ENCODE measurements around the gene ASB9.
"Not testable (repeated sequence)": the region's sequence is repeated elsewhere in the genome, so short reads cannot be mapped to it uniquely, and the experiment has no call there.

Gene ASB9

DNA sequence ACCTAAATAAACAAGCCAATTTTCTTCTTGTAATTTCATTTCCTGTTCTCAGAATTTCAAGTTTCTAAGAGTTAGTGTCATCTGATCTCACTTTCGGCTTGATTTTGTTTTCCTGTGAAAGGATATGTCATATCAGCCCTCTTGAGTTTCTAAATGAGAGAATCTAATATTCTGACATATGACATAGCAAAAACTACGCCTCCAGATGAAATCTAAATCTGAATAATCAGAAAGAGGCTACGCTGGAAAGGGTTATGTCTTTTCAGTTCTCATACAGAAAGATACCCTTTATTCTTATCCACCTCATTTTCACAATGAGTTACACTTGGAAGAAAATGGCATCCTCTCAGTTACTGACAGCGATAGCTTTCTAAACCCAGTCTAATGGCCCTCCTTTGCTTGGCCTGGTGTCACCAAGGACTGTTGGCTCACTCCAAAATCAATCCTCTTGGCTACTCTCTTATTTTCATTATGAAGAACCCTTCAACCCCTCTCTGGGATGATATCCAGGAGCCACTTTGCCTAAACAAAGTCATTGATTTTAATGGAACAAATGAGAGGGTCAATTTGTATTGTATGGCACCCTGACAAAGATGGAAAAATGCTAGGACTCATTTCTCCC is 65.6 kb downstream of the ASB9 start:
- no peak overlapping the region for H2AFZ ChIP-seq (ENCODE audit: low read depth, low read length)
- TF ChIP-seq EZH2phosphoT487 (IDR thresholded peaks at IDR 0.05; ENCODE audit: low read depth) = no peak
- TF ChIP-seq, protein P1, sequence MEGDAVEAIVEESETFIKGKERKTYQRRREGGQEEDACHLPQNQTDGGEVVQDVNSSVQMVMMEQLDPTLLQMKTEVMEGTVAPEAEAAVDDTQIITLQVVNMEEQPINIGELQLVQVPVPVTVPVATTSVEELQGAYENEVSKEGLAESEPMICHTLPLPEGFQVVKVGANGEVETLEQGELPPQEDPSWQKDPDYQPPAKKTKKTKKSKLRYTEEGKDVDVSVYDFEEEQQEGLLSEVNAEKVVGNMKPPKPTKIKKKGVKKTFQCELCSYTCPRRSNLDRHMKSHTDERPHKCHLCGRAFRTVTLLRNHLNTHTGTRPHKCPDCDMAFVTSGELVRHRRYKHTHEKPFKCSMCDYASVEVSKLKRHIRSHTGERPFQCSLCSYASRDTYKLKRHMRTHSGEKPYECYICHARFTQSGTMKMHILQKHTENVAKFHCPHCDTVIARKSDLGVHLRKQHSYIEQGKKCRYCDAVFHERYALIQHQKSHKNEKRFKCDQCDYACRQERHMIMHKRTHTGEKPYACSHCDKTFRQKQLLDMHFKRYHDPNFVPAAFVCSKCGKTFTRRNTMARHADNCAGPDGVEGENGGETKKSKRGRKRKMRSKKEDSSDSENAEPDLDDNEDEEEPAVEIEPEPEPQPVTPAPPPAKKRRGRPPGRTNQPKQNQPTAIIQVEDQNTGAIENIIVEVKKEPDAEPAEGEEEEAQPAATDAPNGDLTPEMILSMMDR (IDR thresholded peaks at IDR 0.05; ENCODE audit: low read depth, low read length) = no peak
- no peaks in the 10 kb centered on the region for H3K27me3 ChIP-seq (ENCODE audit: low read depth, low read length)
- no peaks in the 10 kb centered on the region for H3K36me3 ChIP-seq (replicated peaks; ENCODE audit: low read depth, low read length)
- peak overlapping the region; percentile 66; the same call in 1 of the 2 replicates for H3K9ac ChIP-seq (ENCODE audit: low read length)
- peaks cover 65% of the 10 kb centered on the region for H3K4me1 ChIP-seq (ENCODE audit: low read length)
- H3K9me3 ChIP-seq (ENCODE audit: insufficient read depth, low read length) = no peaks in the 10 kb centered on the region
- no peaks in the 10 kb centered on the region for H4K20me1 ChIP-seq (ENCODE audit: insufficient read depth, low read length)
- H3K27ac ChIP-seq (ENCODE audit: low read length) = peak overlapping the region; percentile 100
- peak overlapping the region; percentile 77 for H3K4me2 ChIP-seq (ENCODE audit: low read length)
- H3K79me2 ChIP-seq (ENCODE audit: low read length) = no peaks in the 10 kb centered on the region
- H3K4me3 ChIP-seq (ENCODE audit: low read length) = peak overlapping the region; percentile 58

DNA sequence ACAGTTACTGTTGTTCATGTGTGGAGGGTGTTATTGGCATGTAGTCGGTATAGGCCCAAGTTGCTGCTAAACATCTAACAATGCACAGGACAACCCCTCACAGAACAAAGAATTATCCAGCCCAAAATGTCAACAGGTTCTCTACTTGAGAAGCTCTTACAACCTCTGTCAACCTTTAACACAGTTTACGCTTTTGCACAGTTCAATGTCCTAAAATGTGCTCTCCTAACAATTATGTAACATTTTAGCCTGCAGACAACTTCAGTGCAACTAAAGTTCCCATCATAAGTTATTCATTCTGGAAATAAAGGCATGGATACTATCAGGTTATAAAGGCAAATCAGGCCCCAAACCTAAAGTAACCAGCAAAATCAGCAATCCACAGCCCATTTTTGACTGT is 66.2 kb downstream of the ASB9 start:
- peak overlapping the region; percentile 47; the same call in 1 of the 2 replicates for H3K9ac ChIP-seq (ENCODE audit: low read length)
- H3K27ac ChIP-seq (ENCODE audit: low read length) = peak overlapping the region; percentile 100
- H3K4me3 ChIP-seq (ENCODE audit: low read length) = peak overlapping the region; percentile 31; the same call in 1 of the 2 replicates
- H3K9me3 ChIP-seq (ENCODE audit: insufficient read depth, low read length) = no peaks in the 10 kb centered on the region
- no peaks in the 10 kb centered on the region for H3K27me3 ChIP-seq (ENCODE audit: low read depth, low read length)
- H3K79me2 ChIP-seq (ENCODE audit: low read length) = no peaks in the 10 kb centered on the region
- peak overlapping the region; percentile 77 for H3K4me2 ChIP-seq (ENCODE audit: low read length)
- no peak overlapping the region for H2AFZ ChIP-seq (ENCODE audit: low read depth, low read length)
- TF ChIP-seq, protein P1 (IDR thresholded peaks at IDR 0.05; ENCODE audit: low read depth, low read length) = no peak
- TF ChIP-seq EZH2phosphoT487 (IDR thresholded peaks at IDR 0.05; ENCODE audit: low read depth) = no peak
- peaks cover 70% of the 10 kb centered on the region for H3K4me1 ChIP-seq (ENCODE audit: low read length)
- no peaks in the 10 kb centered on the region for H3K36me3 ChIP-seq (replicated peaks; ENCODE audit: low read depth, low read length)
- no peaks in the 10 kb centered on the region for H4K20me1 ChIP-seq (ENCODE audit: insufficient read depth, low read length)

DNA sequence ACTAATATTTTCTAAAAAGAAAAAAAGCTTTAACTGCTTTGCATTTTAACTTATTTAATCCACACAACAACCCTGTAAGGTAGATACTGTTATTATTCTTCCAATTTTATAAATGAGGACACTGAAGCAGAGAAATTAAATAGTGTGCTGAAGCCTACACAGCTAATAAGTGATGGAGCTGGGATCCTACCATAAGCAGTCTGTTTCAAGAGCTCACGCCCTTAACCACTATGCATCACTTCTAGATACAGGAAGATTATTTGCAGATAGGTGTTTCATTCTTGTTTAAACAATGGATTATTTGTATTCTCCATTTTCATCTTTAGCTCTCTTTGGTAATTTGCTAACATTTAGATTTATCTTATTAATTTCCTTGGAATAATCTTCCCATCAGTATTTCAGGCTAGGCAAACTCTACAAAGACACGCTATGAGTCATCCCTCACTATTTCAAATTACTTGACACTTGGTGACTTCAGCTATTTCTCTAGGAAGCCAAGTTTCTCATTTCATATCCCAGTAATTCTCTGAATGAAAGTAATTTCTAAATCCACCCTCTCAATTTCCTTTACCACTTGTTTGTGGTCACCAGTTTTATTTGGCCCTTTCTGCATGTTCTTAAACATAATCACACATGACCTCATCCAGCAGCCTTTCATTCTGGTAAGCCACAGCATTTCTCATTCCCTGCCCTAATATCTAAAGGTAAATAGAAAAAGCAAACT is 67.3 kb downstream of the ASB9 start:
- H4K20me1 ChIP-seq (ENCODE audit: insufficient read depth, low read length) = no peaks in the 10 kb centered on the region
- peaks cover 4% of the 10 kb centered on the region; the same call in 1 of the 2 replicates for H3K79me2 ChIP-seq (ENCODE audit: low read length)
- no peaks in the 10 kb centered on the region for H3K36me3 ChIP-seq (replicated peaks; ENCODE audit: low read depth, low read length)
- H3K27ac ChIP-seq (ENCODE audit: low read length) = peak overlapping the region; percentile 100
- H3K9ac ChIP-seq (ENCODE audit: low read length) = peak overlapping the region; percentile 47; the same call in 1 of the 2 replicates
- TF ChIP-seq, protein P1 (IDR thresholded peaks at IDR 0.05; ENCODE audit: low read depth, low read length) = no peak
- no peak for TF ChIP-seq EZH2phosphoT487 (IDR thresholded peaks at IDR 0.05; ENCODE audit: low read depth)
- peak overlapping the region; percentile 77 for H3K4me2 ChIP-seq (ENCODE audit: low read length)
- H3K27me3 ChIP-seq (ENCODE audit: low read depth, low read length) = no peaks in the 10 kb centered on the region
- H2AFZ ChIP-seq (ENCODE audit: low read depth, low read length) = no peak overlapping the region
- no peak overlapping the region for H3K4me3 ChIP-seq (ENCODE audit: low read length)
- peaks cover 78% of the 10 kb centered on the region for H3K4me1 ChIP-seq (ENCODE audit: low read length)
- no peaks in the 10 kb centered on the region for H3K9me3 ChIP-seq (ENCODE audit: insufficient read depth, low read length)

DNA sequence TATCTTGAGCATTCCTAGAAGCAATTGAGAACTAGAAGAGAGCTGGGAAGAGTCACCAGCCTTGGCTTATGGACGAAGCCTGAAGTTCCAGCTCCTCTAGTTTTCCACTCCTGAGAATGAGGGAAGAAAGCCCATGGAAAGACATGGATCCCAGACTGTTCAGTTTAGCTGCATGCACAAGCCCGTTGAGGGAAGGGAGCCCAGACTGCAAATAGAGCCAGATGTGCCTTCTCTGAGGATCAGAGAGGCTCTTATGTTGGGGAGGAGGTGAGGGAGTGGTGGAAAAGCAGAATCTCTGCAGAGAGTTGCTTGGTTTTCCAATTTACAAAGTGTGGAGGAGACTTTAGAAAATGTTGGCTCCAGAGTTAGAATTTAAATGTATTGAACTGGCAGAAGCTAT is 69.0 kb downstream of the ASB9 start:
- no peaks in the 10 kb centered on the region for H3K36me3 ChIP-seq (replicated peaks; ENCODE audit: low read depth, low read length)
- no peaks in the 10 kb centered on the region for H3K9me3 ChIP-seq (ENCODE audit: insufficient read depth, low read length)
- TF ChIP-seq, protein P1 (IDR thresholded peaks at IDR 0.05; ENCODE audit: low read depth, low read length) = no peak
- no peak for TF ChIP-seq EZH2phosphoT487 (IDR thresholded peaks at IDR 0.05; ENCODE audit: low read depth)
- no peaks in the 10 kb centered on the region for H3K27me3 ChIP-seq (ENCODE audit: low read depth, low read length)
- no peak overlapping the region for H3K4me3 ChIP-seq (ENCODE audit: low read length)
- no peak overlapping the region for H3K9ac ChIP-seq (ENCODE audit: low read length)
- H2AFZ ChIP-seq (ENCODE audit: low read depth, low read length) = no peak overlapping the region
- no peak overlapping the region for H3K4me2 ChIP-seq (ENCODE audit: low read length)
- no peaks in the 10 kb centered on the region for H4K20me1 ChIP-seq (ENCODE audit: insufficient read depth, low read length)
- H3K27ac ChIP-seq (ENCODE audit: low read length) = no peak overlapping the region
- peaks cover 68% of the 10 kb centered on the region for H3K4me1 ChIP-seq (ENCODE audit: low read length)
- H3K79me2 ChIP-seq (ENCODE audit: low read length) = peaks cover 5% of the 10 kb centered on the region; the same call in 1 of the 2 replicates

DNA sequence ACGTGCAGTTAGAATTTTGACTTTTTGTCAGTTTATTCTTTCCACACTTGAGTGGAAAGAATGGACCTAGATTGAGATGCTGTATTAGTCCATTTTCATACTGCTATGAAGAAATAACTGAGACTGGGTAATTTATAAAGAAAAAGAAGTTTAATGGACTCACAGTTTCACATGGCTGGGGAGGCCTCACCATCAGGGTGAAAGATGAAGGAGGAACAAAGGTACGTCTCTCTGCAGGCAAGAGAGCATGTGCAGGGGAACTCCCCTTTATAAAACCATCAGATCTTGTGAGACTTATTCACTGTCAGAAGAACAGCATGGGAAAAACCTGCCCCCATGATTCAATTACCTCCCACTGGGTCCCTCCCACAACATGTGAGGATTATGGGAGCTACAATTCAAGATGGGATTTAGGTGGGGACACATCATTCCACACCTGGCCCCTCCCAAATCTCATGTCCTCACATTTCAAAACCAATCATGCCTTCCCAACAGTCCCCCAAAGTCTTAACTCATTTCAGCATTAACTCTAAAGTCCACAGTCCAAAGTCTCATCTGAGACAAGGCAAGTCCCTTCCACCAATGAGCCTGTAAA is 71.2 kb downstream of the ASB9 start:
- peak overlapping the region; percentile 73 for H3K4me2 ChIP-seq (ENCODE audit: low read length)
- H2AFZ ChIP-seq (ENCODE audit: low read depth, low read length); H3K36me3 ChIP-seq (replicated peaks; ENCODE audit: low read depth, low read length); H3K79me2 ChIP-seq (ENCODE audit: low read length); H3K27me3 ChIP-seq (ENCODE audit: low read depth, low read length); H4K20me1 ChIP-seq (ENCODE audit: insufficient read depth, low read length); H3K9me3 ChIP-seq (ENCODE audit: insufficient read depth, low read length): not testable (repeated sequence)
- peak overlapping the region; percentile 63 for H3K9ac ChIP-seq (ENCODE audit: low read length)
- peak overlapping the region; percentile 66 for H3K27ac ChIP-seq (ENCODE audit: low read length)
- H3K4me3 ChIP-seq (ENCODE audit: low read length) = peak overlapping the region; percentile 61
- H3K4me1 ChIP-seq (ENCODE audit: low read length) = peaks cover 59% of the 10 kb centered on the region
